RPMI8226 (cell line): ENCODE results near the gene CPPED1.

Experiments used
- DNase-seq: peaks from one replicate; pipeline ENCODE4 v3.0.0-alpha.2; 2015

The CPPED1 gene

GRCh38 chr16:12728469-12728868 lies 75.2 kb downstream of the CPPED1 start:
- DNase-seq = no peak

DNA sequence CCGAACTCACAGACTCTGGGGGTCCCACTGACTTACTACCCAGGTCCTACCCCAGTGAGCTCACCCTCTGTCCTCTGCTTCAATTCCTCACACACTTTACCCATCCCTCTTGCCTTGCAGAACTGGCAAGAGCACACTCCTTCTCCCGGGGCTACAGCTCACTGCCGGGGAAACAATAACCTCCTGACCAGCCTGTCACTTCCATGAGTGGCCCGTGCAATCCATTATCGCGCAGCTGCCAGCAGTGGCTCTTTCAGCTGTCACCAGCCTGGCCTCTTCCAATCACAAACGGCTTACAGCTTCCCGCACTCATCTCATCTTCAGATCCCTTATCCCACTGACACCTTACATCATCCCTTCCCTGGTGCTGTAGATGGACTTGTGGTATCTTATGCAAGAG lies 79.5 kb downstream of the CPPED1 start:
- no peak for DNase-seq

DNA sequence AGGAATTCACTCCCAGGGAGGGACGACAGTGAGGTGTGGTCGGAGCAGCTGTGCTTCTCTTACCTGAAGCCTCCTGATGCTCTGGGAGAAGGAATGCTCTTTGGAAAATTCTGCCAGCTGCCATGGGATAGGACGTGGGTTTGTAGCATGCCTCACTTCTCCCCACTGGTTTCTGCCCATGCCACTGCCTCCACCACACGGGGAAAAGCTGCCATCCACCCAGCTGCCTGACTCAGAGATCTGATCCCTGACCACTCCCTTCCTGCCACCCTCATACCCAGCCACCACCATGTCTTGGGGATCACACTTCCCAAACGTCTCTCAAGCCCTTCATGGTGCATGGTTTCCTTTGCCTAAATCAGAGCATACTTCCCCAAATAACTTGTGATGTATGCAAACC lies 80.0 kb downstream of the CPPED1 start:
- no peak for DNase-seq

- no peak for DNase-seq
These were observed 81.8 kb downstream of the CPPED1 start for GRCh38 chr16:12721841-12722421.

DNA sequence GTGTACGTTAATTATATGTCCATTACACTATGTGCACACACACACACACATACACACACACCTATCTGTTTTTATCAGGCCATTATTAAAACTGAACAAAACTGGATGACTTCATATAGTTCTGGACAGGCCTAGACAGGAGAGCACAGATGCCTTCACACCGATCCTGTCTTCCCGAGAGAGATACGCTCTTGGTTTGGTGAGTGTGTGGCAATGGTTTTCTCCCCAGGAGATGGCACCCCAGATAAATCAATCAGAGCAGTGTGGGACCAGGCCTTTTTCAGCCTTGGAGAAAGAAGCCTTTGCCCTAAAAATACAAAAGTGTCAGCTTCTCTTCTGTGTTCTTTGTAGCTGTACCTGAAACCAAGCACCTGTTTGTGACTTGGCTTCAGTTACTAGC lies 83.7 kb downstream of the CPPED1 start:
- DNase-seq = no peak

- no peak for DNase-seq
These were observed 87.0 kb downstream of the CPPED1 start for GRCh38 chr16:12716658-12717057.

DNA sequence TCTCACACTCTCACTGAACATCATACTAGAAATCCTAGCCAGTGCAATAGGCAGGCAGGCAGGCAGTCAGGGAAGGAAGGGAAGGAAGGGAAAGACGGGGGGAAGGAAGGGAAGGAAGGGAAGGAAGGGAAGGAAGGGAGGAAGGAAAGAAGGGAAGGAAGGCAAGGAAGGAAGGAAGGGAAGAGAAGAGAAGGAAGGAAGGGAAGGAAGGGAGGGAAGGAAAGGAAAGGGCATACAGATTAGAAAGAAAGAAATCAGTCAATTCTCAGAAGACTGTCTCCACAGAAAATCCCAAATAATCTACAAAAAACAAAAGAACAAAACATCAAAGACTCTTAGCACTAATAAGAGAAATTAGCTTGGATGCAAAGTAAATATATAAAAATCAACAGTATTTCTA lies 93.9 kb downstream of the CPPED1 start:
- no peak for DNase-seq

DNA sequence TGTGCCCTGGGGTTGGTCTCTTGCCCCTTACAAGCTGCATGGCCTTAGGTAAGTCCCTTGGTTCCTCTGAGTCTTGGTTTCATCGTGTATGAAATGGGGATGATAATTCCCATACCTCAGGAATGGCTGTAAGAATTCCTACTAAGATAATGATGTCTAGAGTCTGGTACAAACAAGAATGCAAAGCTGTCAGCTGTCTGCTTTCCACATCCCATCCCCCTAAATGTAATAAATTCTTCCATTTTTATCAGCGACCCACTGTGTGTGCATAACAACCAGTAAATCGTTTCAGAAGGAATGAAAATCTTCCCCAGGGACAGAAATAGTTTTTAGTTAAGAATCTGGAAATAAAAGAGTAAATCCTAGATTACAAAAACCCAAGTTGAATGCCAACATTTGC lies 95.4 kb downstream of the CPPED1 start:
- no peak for DNase-seq

DNA sequence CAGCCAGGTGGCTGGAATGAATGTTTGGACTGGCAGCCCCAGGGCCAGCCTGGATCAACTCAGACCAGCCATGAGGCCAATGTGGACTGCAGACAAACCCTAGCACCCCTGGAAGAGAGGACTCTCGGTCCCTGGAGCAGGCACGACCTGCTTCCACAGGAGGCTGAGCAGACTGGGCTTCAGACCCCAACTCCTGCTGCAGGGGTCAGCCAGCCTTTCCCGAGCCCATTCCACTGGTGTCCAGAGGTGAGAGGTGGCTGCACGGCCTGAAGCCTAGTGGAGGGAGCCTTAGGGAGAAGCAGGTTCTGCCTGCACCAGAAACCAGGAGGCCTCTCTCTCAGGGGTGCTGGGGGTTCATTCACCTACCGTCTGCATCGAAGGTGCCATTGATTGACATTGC lies 97.1 kb downstream of the CPPED1 start:
- no peak for DNase-seq

DNA sequence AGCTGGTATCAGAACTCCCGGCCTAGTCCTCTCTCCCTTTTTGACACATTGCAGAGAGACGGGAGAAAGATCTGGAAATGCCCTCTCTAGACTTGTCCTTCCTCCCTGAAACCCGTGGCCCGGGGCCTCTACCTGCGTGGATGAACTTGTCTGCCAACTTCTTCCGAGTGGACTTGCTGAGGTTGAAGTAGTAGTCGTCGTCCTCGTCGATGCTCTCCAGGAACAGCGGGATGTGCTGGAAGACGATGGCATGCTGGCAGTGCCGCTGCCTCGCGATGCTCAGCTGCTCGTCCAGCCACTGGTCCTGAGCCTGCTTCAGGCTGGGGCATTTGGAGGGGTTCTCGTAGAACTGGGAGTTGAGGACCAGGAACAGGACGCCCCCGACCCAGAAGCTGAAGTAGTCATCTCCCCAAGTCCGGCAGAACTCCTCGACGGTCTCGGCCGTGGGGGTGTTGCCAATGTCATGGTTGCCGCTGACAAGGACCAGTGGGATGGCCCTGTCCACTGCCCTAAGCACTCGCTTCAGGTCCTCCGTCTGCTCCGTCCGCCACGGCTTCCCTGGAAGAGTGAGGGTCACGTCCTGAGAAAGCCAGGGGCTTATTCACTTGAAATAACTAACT lies 99.1 kb downstream of the CPPED1 start:
- no peak for DNase-seq

DNA sequence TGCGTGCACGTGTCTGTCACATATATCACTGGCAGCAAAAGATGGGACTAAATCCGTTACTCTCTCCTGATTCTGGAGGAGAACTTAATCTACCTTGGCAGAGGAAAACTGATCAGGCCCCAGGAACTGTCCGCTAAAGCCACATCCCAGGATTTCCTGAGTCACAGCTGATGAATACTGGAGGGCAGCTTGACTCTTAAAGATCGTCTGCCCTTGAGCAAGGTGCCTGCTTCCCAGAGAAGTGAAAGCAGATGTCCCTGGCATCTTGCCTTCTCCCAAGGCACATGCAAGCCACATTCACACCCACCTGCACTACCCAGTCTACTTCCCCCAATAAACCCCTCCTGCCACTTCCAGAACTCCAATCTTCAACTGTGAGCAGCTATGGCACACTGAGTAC lies 99.8 kb downstream of the CPPED1 start:
- no peak for DNase-seq

DNA sequence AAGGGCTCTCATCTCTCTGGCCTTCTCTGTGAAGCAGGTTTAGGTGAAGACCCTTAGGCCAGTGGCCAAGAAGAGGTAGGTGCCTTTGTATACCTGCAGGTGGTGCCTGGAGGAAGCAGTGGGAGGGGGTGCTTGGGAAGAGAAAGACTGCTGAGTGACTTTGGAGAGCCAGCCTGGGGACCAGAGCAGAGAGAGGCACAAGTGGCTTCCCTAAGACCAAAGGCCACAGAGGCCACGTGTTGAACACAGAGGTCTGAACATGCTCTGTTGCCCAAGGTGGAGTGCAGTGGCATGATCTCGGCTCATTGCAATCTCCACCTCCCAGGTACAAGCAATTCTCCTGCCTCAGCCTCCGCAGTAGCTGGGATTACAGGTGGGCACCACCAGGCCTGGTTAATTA lies 103.5 kb downstream of the CPPED1 start:
- DNase-seq = no peak

GRCh38 chr16:12699161-12699560 lies 104.5 kb downstream of the CPPED1 start:
- no peak for DNase-seq

DNA sequence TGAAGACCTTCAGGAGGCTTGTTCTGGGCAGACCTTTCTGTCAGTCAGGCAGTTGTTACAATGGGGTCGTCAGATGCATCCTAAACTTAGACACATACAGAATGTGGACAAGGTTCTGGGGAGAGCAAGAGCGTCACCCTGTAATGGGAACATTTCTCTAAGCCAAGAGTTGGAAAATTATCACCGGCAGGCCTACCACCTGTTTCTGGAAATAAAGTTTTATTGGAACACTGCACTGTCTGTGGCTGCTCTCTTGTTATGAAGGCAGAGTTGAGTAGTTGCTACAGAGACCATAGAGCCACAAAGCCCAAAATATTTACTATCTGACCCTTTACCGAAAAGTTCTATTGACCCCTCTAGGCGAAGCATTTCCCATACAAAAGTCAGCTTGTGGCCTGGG lies 106.2 kb downstream of the CPPED1 start:
- no peak for DNase-seq

GRCh38 chr16:12695454-12695853 lies 108.2 kb downstream of the CPPED1 start:
- no peak for DNase-seq

GRCh38 chr16:12690024-12690423 lies 113.7 kb downstream of the CPPED1 start:
- no peak for DNase-seq

GRCh38 chr16:12688951-12689850 lies 114.5 kb downstream of the CPPED1 start:
- no peak for DNase-seq

GRCh38 chr16:12685806-12686205 lies 117.9 kb downstream of the CPPED1 start:
- no peak for DNase-seq

GRCh38 chr16:12682432-12683165 lies 121.1 kb downstream of the CPPED1 start:
- no peak for DNase-seq

DNA sequence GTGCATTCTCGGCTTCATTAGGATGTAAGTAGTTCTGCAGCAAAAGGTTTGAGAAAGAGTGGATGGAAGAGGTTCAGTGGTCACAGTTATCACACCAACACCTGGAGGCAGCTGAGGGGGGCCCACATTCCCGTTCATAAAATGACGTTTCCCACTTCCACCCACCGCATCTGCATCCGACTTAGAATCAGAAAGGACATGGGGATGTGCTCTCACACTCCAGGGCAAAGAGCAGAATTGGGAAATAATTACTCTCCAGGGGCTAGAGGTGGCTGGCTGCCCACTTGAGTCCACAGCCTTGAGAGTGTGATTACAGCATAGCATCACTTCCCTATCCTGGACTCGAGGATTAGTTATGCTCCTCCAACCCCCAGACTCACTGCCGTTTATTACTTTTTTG lies 122.0 kb downstream of the CPPED1 start:
- DNase-seq = no peak

DNA sequence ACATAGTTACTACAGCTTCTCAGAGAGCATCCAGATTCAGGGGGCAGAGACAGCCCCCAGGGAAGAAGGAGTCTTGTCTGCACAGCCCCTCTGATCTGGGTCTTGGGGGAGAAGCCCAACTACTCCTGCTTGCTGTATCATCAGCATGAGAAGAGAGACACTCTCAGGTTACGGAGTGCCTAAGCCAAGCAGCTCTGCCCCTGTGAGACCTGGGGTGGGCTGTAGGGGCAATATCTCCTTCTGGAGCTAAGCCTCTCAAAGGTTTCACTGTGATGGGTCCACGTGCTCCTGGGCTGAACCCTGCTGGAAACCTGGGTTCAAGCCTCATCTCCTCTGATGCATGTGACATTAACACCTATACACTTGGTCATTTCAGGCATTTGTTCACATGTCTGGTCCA lies 123.2 kb downstream of the CPPED1 start:
- no peak for DNase-seq

DNA sequence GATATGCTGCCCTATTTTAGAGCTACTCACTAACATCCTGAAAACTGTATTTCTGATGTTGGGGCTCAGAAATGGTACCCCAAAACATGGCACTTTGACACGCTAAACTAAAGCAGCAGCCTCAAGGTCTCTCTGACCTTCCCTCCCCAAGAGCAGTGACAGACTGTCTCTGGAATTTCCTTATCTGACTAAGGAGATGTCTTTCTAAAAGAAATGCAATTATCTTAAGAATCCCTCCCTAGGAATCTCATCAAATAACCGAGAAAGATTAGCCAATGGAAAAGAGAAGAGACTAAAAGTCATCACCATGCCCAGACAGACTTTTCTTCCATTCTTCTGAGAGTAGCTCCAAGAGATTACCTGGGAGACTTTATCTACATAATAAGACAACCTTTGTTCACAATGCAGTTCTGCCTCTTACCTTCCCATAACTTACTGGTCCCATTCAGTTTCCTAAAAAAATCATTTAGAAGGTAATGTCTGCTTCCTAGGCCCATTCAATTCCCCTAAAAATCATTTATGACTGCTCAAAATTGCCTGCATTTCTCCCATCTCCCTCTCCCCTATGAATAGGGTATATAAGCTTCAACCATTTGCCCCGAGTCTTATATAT lies 123.9 kb downstream of the CPPED1 start:
- DNase-seq = no peak

- no peak for DNase-seq
These were observed 124.7 kb downstream of the CPPED1 start for GRCh38 chr16:12678983-12679382.
